ENCODE results near the gene ACADS. TPM values are rescaled to one million over a fixed set of nuclear protein-coding genes. Genes with fewer than 3 reads are reported as not detected.

The ACADS gene
- total RNA-seq, 1 donor from 2014 or later, result 33.0 TPM

DNA sequence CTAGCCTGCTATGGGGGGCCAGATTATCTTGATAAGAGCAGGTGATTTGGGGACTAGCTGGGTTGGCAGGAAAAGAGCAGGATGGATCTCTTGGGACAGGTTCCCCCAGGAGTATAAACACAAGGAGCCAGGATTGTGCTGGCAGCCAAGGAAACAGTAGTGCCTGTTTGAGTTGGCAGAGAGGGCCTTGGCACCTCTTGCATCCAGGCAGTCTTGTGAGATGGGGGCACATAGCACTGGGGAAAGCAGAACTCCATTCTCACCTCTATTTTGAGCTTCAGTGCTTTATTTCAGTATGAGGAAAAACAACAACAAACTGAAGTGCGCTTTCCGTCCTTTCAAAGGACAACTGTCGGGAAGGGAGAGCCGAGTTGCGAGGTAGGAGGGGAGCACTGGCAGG is 24.7 kb upstream of the ACADS start:
- DNase-seq, result no peak

DNA sequence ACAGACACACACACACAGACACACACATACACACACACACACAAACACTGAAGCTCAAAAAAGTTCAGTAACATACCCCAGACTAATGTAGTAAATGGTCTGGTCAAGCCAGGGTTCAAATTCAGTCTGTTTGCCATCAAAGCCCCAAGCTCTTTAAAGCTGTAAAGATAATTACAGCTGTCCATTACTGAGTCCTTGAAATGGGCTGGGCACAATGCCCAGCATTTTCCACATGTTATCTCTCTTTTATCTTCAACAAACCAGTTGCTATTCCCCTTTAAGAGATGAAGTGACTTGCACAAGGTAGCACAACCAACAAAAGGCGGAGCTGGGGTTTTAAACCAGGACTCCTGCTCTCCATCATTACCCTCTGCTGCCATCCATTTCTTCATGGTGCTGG is 23.0 kb upstream of the ACADS start:
- DNase-seq, result no peak

- DNase-seq, result no peak
Observed at GRCh38 chr12:120703311-120703942, 22.2 kb upstream of the ACADS start.

DNA sequence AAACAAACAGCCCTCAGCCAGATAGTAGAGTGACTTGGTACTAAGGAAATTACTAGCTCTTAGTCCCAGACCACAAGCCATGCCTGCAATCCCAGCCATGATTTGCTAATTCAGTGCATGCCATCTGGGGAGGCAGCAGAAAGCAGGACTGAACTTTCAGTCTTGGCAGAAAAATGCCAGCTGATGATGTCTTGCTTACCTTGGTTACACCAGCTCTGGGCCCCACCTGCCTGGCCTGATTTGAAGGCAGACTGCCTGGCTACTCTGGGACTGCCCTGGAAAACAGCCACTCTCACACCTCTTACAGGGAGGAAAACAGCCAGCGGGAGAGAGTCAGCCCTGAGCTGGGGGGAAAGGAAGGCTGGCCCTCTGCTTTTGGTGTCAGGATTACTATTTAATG is 20.0 kb upstream of the ACADS start:
- DNase-seq, result no peak

- no peak for DNase-seq
Observed at GRCh38 chr12:120706029-120706428, 19.6 kb upstream of the ACADS start.

DNA sequence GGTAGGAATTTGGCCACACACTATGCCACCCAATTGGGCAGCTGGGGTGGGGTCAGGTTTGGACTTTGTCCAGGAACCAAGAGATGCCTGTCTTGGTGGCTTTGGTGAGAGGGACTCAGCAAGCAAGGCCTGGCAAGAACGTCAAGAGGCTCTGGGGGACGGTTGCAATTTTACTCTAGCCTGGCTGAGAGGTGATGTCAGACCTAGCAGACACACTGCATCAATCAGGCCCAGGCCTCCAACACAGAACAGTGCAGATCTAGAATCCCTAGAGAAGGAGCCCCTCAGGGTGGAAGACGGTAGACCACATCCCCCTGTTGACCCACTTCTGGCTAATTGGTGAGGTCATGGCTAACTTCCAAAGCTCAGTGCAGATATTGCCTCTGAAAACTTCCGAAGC is 17.0 kb upstream of the ACADS start:
- no peak for DNase-seq

GRCh38 chr12:120710031-120710804 is 15.4 kb upstream of the ACADS start, which contains the start of gene UNC119B:
Gene UNC119B (plus strand): TSS chr12:120710458. CDS start chr12:120710475, 17 bp downstream.
- peak; percentile 81 for DNase-seq

DNA sequence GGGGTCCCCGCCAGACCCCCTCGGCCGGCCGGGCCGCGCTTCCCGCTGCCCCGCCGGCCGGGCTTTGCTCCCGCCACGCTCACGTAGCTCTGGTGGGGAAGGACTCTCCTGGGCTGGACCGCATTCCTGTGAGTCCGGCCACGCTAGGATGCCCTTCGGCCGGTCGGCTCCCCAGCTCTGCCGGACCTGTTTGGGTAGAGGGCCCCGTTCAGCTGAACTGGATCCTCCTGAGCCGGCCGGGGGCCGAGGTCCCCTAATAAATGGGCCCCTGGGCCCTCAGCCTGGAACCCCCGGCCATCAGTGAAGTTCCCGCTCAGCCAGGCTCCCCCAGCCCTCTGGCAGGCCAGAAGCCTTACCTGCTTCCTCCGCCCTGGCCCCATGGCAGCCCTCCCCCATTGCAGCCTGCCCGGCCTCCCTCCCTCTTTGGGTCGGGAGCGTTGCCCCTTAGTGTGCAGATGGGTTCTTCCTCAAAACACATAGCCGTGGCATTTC is 14.8 kb upstream of the ACADS start:
- DNase-seq, result no peak

GRCh38 chr12:120711411-120711810 is 14.2 kb upstream of the ACADS start:
- DNase-seq, result no peak

DNA sequence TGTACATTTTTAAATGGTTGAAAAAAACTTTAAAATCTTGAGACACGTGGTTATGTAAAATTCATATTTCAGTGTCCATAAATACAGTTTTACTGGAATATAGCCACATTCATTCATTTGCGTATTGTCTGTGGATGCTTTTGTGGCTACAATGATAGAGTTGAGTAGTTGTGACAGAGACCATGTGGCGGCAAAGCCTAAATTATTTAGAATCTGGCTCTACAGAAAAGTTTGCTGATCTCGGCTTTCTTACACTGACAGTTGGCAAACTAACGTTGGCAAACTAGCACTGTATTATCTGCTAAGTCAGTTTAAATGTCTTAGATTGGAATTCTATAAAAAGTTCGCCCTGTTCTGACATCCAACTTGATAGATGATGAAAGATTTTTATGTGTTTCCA is 13.0 kb upstream of the ACADS start:
- no peak for DNase-seq

DNA sequence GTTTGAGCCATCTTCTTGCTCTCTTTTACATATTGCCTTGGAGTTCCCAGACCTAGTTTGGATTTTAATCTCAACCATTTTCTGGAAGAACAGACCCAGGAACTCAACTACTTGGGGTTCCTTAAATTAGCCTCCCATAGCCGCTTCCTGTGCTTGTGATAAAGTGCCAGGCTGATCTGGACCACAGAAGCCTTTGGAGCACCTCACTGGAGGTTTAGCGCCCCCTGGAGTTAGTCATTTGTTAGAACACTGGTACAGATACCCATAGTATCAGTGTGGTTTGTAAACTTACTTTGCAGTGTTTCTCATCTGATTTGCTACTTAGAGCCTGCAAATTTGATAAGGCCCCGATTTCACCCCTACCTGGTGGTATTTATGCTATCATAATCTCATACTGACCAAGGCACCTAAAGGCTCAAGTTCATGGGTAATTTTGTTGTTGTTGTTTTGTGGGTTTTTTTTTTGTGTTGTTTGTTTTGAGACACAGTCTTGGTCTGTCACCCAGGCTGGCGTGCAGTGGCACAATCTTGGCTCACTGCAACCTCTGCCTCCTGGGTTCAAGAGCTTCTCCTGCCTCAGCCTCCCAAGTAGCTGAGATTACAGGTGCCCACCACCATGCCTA is 11.7 kb upstream of the ACADS start:
- DNase-seq, result peak; percentile 92

GRCh38 chr12:120718055-120718454 is 7.6 kb upstream of the ACADS start:
- no peak for DNase-seq

DNA sequence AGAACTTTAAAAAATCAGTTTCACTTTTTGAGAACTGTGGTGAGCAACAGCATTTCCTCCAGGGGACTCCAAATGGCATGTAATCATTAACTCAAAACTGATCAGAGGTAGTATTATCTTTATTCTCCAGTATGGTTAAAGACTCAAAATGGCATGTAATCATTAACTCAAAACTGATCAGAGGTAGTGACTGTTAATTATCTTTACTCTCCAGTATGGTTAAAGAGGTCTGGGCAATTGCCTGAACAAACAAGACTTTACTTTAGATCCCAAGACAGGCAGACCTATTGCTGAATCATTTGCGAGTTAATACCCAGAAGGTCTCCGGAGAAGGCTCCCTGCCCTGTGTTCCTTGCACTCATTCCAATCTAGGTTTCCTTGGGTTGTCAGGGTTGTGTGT is 6.6 kb upstream of the ACADS start:
- DNase-seq, result no peak

DNA sequence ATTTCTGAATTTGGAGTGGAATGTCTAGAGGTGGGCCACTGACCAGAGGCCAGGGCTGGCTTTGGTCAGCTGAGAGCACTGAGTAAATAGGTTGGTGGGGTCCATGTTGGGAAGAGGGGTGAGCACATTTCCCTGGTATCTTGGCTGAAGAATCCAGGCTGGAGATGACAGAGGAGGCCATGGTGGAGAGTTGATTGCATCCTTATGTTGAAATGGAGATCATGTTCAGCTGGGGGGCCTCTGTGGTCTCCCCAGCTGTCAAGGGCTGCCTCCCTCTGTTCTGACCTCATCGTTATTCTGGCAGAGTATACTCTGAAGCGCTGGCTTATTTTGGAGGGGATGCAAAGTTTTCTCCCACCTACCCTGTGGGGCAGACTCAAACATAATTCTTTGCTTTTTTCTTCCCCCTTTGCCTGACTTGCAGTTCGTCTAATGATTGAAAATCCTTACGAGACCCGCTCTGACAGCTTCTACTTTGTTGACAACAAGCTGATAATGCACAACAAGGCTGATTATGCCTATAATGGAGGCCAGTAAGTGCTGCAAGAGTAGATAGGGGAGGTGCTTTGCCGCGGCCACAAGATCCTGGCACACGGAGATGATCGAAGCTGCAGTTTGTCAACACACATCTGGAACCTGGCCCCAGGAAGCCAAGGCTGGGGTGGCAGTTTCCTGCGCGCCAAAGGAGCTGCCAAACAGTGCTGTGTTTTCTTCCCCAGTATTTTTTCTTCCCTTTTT is 6.0 kb upstream of the ACADS start:
- DNase-seq, result no peak

DNA sequence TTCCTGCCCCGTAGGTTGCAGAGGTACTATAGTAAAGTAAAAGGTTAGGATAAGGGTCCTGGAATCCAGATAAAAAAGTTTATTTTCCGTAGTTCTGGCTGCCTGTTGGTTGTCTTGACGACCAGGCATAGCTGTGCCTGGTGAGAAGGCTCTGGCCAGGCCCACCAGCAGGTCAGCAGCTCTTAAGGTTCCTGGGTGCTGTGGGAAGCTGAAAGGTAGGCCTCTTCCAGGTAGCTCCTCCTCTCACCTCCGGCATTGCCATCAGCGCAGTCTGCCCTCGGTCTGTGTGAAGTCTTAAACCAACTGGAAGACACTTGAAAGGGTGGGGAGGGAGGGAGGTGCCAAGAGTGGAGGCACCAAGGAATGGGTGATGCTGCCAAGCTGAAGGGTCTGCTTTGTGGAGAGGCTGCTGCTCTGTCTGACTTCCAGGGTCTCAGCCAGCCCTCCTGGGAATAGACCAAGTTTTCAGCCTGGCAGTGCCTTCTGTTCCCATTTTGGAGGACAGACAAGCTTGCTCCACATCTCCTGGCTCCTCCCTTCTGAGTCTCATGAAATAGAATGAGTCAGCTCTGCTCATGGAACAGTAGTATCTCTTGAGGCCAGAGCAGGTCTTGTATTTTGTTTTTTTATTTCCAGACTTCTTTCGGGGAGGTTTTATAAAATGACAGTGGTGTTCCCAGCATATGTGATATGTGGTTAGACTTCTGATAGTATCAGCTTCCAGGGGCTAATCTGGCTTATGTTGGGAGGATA is 5.2 kb upstream of the ACADS start:
- DNase-seq, result no peak

DNA sequence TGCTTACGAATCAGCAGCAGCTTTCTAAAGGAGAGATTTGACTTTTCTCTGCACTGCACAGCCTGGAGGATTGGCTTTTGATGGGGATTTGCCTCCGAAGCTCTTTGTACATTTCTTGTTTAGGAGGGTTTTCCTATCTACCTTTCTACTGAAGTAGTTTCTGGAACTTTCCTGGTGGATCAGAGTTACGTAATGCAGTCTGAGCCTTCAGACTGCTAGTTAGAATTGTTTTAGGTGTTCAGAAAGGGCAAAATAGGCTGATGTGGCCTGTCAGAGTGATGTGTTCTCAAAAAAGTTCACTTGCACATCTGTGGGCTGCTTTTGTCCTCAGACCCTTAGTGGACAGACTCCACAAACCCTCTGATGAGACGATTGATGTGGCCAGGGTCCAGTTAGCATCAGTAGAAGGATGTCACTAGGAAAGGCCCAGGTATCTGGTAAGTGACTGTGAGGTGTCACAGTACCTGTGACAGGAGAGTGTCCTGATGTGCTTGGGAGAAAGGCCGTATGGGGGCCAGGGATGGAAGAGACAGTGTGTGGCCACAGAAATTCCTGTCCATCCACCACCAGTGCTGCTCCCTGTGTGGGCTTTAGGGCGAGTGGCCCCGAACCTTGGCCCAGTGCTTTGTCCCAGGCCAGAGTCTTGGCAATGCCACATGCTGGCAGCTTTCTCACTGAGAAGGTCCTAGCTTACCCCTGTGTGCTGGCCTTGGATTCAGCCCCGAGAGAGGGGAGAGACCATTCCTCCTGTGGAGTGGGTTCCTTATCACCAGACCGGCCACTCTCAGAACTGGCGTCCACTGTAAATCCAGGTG is 4.4 kb upstream of the ACADS start:
- no peak for DNase-seq

DNA sequence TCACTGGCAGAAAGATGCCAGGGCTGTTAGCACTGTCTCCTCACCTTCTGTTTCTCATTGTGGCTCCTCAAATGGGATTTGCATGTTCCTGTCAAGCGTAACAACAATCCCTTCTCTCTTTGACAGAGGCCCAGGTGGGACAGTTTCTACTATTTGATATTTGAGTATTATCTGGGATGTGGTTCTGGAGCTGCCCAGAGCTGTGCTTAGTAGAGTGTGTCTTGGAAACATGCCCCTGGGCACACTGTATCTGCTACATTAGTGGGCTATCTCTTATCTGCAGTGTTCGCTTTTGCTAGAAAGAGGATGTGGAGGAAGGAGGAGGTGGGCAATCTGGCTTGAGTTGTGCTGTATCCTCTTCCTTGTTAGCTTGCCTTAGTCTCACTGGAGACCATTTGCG is 3.8 kb upstream of the ACADS start:
- DNase-seq, result no peak

DNA sequence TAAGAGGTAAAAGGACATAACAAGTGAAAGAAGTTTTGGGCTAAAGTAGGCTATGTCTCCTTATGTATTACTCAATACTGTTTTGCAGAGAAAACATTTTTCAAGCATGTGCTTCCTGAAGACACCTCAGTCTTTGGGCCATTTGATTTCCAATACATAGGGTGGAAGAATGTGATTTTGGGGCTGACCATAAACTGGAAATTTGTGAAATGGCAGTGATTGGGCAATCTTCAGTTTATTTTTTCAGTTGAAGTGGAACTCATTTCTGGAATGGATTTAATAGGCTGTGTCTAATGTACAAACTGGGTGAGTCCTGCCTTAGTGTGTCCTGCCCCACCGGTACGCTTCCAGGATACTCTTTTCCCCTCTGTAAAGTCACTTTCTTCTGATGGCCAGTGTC is 2.8 kb upstream of the ACADS start:
- DNase-seq, result no peak

DNA sequence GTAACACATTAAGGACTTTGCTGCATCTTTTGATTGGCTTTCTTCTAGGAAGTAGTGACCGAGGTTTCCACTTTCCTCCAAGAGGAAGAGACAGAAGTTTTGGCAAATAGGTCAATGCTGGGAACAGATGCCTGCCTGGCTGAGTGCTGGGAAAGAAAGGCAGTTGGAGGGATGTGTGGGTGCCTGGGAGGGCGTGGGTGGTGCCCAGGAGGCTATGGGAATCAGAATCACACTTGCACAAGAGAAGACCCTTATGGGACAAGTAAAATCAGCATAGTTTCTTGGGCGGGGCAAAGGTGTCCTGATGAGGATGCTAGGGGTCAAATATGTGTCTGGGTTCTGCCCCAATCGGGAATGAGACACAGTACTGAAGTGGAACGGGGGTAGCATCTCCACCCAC is 906 bp upstream of the ACADS start:
- DNase-seq, result no peak

DNA sequence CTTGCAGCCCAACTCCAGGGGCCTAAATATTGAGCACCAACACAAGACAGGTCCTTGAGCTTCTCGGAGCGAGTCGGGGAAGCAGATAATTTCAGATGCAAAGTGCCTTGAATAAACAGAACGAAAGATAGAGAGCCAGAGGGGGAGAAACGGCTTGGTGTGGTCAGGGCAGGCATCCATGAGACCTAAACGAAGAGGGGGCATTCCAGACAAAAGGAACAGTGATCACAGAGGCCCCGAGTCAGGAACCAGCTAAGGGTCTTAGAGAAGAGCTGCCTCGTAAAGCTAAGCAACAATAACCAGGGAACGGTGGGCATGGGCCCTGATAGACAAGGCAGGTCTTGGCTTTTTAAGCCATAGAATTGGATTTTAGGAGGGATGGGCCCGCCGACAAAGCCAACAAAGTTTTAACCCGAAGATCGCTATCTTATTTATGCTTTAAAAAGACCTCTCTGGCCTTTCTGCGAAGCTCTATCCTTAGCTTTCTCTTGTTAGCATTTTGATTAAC is 421 bp upstream of the ACADS start:
- DNase-seq, result no peak

- DNase-seq, result no peak
Observed at GRCh38 chr12:120726510-120726793, 826 bp downstream of the ACADS start.
